IMR-90 (cell line): Measurements from ENCODE around the gene CIB2. TPM values are rescaled to one million over a fixed set of nuclear protein-coding genes. Genes with fewer than 3 reads are reported as not detected.
A peak's percentile ranks its signal among the peaks of the same experiment; 100 is the strongest.

Experiments used
- ATAC-seq: fragments of 200-7000 bp; cut with Tn5 transposase; 2 replicates; pipeline ENCODE4 v1.9.1; 2020; ENCODE audit warnings: low read depth, mild to moderate bottlenecking, moderate library complexity
- BruUV-seq: library from RNA; stranded (reverse); fragments of 400-500 nt; replicated peaks from 2 replicates; lab custom pipeline; 2021; lab: Mats Ljungman, UMichigan
- CTCF ChIA-PET: fragments of 300-600 bp; formaldehyde crosslinking; extraction: SDS; loops from one replicate; lab custom pipeline; 2021; ENCODE audit warnings: antibody characterized with exemption; lab: Yijun Ruan, JAX
- POLR2A ChIA-PET: fragments of 300-600 bp; sonication (Branson Sonifier 250); formaldehyde crosslinking; loops from one replicate; lab custom pipeline; 2022; ENCODE audit warnings: antibody characterized with exemption; ENCODE audit not compliant: unreplicated experiment; lab: Charles Lee
- DNase-seq: peaks from one replicate; pipeline ENCODE4 v3.0.0; 2013
- H2AFZ ChIP-seq: replicated peaks from 2 replicates; pipeline ENCODE3; 2013; ENCODE audit warnings: low read length, mild to moderate bottlenecking; ENCODE audit not compliant: poor library complexity
- H2AK5ac ChIP-seq: 2 replicates; pipeline ENCODE4 v1.6.1; 2013; ENCODE audit warnings: low read depth, low read length, inconsistent platforms
- H2AK9ac ChIP-seq: replicated peaks from 2 replicates; pipeline ENCODE3; 2013; ENCODE audit warnings: mild to moderate bottlenecking, low read depth, low read length, moderate library complexity; ENCODE audit not compliant: poor library complexity
- H2BK120ac ChIP-seq: 2 replicates; pipeline ENCODE4 v1.6.1; 2013; ENCODE audit warnings: low read depth, low read length, inconsistent platforms
- H2BK15ac ChIP-seq: 3 replicates; pipeline ENCODE4 v1.6.1; 2013; ENCODE audit warnings: low read depth, low read length, inconsistent platforms
- H2BK20ac ChIP-seq: 2 replicates; pipeline ENCODE4 v1.6.1; 2013; ENCODE audit warnings: low read depth, mild to moderate bottlenecking, inconsistent platforms, low read length, moderate library complexity
- H2BK5ac ChIP-seq: 2 replicates; pipeline ENCODE4 v1.6.1; 2013; ENCODE audit warnings: mild to moderate bottlenecking, low read depth, low read length, inconsistent platforms; ENCODE audit not compliant: poor library complexity, severe bottlenecking
- H3K14ac ChIP-seq: replicated peaks from 2 replicates; pipeline ENCODE4 v1.6.1; 2013; ENCODE audit warnings: low read depth, low read length, inconsistent platforms
- H3K18ac ChIP-seq: 2 replicates; pipeline ENCODE4 v1.6.1; 2013; ENCODE audit warnings: low read depth, low read length, control low read depth
- H3K23ac ChIP-seq: 2 replicates; pipeline ENCODE4 v1.6.1; 2013; ENCODE audit warnings: low read depth, low read length, inconsistent platforms
- H3K27ac ChIP-seq: 2 replicates; pipeline ENCODE4 v1.5.1; 2013; ENCODE audit warnings: mild to moderate bottlenecking, control low read depth, low read length; ENCODE audit not compliant: insufficient read depth
- H3K27me3 ChIP-seq: 2 replicates; pipeline ENCODE4 v1.6.1; 2013; ENCODE audit warnings: low read length; ENCODE audit not compliant: control insufficient read depth, insufficient read depth
- H3K36me3 ChIP-seq: 2 replicates; pipeline ENCODE4 v1.6.1; 2013; ENCODE audit warnings: low read length, mixed read lengths; ENCODE audit not compliant: control insufficient read depth, insufficient read depth
- H3K4ac ChIP-seq: 2 replicates; pipeline ENCODE4 v1.6.1; 2013; ENCODE audit warnings: low read depth, low read length, inconsistent platforms
- H3K4me1 ChIP-seq: 2 replicates; pipeline ENCODE4 v1.6.1; 2013; ENCODE audit warnings: low read length, mixed read lengths; ENCODE audit not compliant: control insufficient read depth, insufficient read depth
- H3K4me2 ChIP-seq: 2 replicates; pipeline ENCODE4 v1.6.1; 2013; ENCODE audit warnings: low read depth, mild to moderate bottlenecking, control low read depth, low read length, moderate library complexity
- H3K4me3 ChIP-seq: 2 replicates; pipeline ENCODE4 v1.5.1; 2013; ENCODE audit warnings: low read depth, mild to moderate bottlenecking, control low read depth, low read length, moderate library complexity; ENCODE audit not compliant: insufficient read depth
- H3K56ac ChIP-seq: 2 replicates; pipeline ENCODE4 v1.6.1; 2013; ENCODE audit warnings: low read length, inconsistent platforms; ENCODE audit not compliant: insufficient read depth; ENCODE audit errors: extremely low read depth
- H3K79me1 ChIP-seq, 2 experiments: 2 replicates each; pipeline ENCODE4 v1.6.1; 2013; ENCODE audit warnings: low read length in 2 of 2, inconsistent platforms in 1 of 2, low read depth in 1 of 2
- H3K9ac ChIP-seq: 2 replicates; pipeline ENCODE4 v1.6.1; 2013; ENCODE audit warnings: low read depth, low read length, control low read depth
- H3K9me1 ChIP-seq: 2 replicates; pipeline ENCODE4 v1.6.1; 2013; ENCODE audit warnings: low read length, inconsistent platforms; ENCODE audit not compliant: insufficient read depth
- H3K9me3 ChIP-seq: 2 replicates; pipeline ENCODE4 v1.6.1; 2013; ENCODE audit warnings: low read length; ENCODE audit not compliant: control insufficient read depth, insufficient read depth
- H4K20me1 ChIP-seq: 2 replicates; pipeline ENCODE4 v1.6.1; 2013; ENCODE audit warnings: low read length, inconsistent platforms; ENCODE audit not compliant: insufficient read depth
- H4K5ac ChIP-seq: 2 replicates; pipeline ENCODE4 v1.6.1; 2013; ENCODE audit warnings: mild to moderate bottlenecking, low read depth, low read length, control low read depth
- H4K8ac ChIP-seq, 2 experiments: 2 replicates each; pipeline ENCODE4 v1.6.1; 2013; ENCODE audit warnings: low read depth in 2 of 2, low read length in 2 of 2, control low read depth in 1 of 2, inconsistent platforms in 1 of 2
- H4K91ac ChIP-seq: 2 replicates; pipeline ENCODE4 v1.6.1; 2013; ENCODE audit warnings: low read depth, low read length, inconsistent platforms; ENCODE audit not compliant: insufficient read depth
- CHD1 ChIP-seq: IDR thresholded peaks from 2 replicates; pipeline ENCODE4 v1.6.1; 2012; ENCODE audit warnings: low read depth, low read length, improper control_type of control experiment
- CTCF ChIP-seq: conservative IDR thresholded peaks from 2 replicates; pipeline ENCODE4 v1.5.1; 2012; ENCODE audit warnings: mild to moderate bottlenecking, low read depth, low read length, improper control_type of control experiment
- MAZ ChIP-seq: IDR thresholded peaks from 2 replicates; pipeline ENCODE4 v1.6.1; 2012; ENCODE audit warnings: low read depth, mild to moderate bottlenecking, low read length, improper control_type of control experiment, moderate library complexity, borderline replicate concordance
- MXI1 ChIP-seq: IDR thresholded peaks from 2 replicates; pipeline ENCODE4 v1.6.1; 2012; ENCODE audit warnings: low read depth, mild to moderate bottlenecking, low read length, moderate library complexity, borderline replicate concordance
- NFE2L2 ChIP-seq: fragments of 150-350 bp; IDR thresholded peaks from 2 replicates; pipeline ENCODE4 v1.6.1; 2016; ENCODE audit warnings: low read depth, mild to moderate bottlenecking, low read length
- POLR2A ChIP-seq: IDR thresholded peaks from 2 replicates; pipeline ENCODE4 v1.6.1; 2012; ENCODE audit warnings: mild to moderate bottlenecking, low read depth, low read length
- RAD21 ChIP-seq: IDR thresholded peaks from 2 replicates; pipeline ENCODE4 v1.6.1; 2012; ENCODE audit warnings: low read length, improper control_type of control experiment
- SMC3 ChIP-seq: fragments of 150-350 bp; IDR thresholded peaks from 2 replicates; pipeline ENCODE4 v1.6.1; 2016; ENCODE audit warnings: low read depth, mild to moderate bottlenecking, antibody characterized with exemption, low read length, moderate library complexity
- WGBS, 2 experiments: methylation state at CpG; one replicate each; pipeline versions ENCODE4 v1.1.5 to v1.1.7; 2013; ENCODE audit warnings: missing lambda C conversion rate in 2 of 2; ENCODE audit not compliant: insufficient read length in 1 of 2; ENCODE audit errors: extremely low coverage in 2 of 2; 5-methylcytosine and 5-hydroxymethylcytosine counted together
- dilution Hi-C: fragments of 300-500 bp; cut with HindIII; formaldehyde crosslinking; loops from one replicate; pipeline ENCODE4 v1.14.3; 2018; ENCODE audit warnings: low sequenced_read_pairs; ENCODE audit not compliant: unreplicated experiment
- in situ Hi-C: fragments of 300-500 bp; cut with MboI; formaldehyde crosslinking; loops from 3 replicates; pipeline ENCODE4 v1.14.3; 2019; ENCODE audit warnings: low sequenced_read_pairs, inconsistent platforms, mixed read lengths
- intact Hi-C: fragments of 100-400 bp; cut with micrococcal nuclease; formaldehyde crosslinking; loops from 2 replicates; pipeline ENCODE4 v1.10.0; 2022
- polyA plus RNA-seq, 3 experiments: library from polyadenylated mRNA; depleted of rRNA; stranded (reverse); fragments of >200 nt; gene quantifications; 2 replicates each; pipeline ENCODE4 v1.2.3, GENCODE V29; 2012; ENCODE audit warnings: low replicate concordance in 1 of 3
- total RNA-seq: library from RNA; depleted of rRNA; stranded (reverse); fragments of >200 nt; gene quantifications from 2 replicates; pipeline ENCODE4 v1.2.3, GENCODE V29; 2012

CIB2 gene
- total and polyA plus RNA-seq, 2 of the 4 experiments (the other 2 are of a cell fraction): 2.2 to 2.4 TPM

GRCh38 chr15:78108300-78109084 is 22.8 kb downstream of the CIB2 start:
- dilution Hi-C loops: no loop called here
- peaks cover 2% of the 10 kb centered on the region; the same call in 1 of the 2 replicates for H3K4me1 ChIP-seq
- no peak overlapping the region for H4K8ac ChIP-seq
- peaks cover 11% of the 10 kb centered on the region; the same call in 1 of the 2 replicates for H4K20me1 ChIP-seq
- H2AK5ac ChIP-seq: peak overlapping the region; percentile 33; the same call in 1 of the 2 replicates
- H2AK9ac ChIP-seq: peak overlapping the region; percentile 59
- intact Hi-C loops: loop anchor here (1.0 to 2.0 kb wide), 3 partner anchors 104 to 150 kb away; no protein-coding TSS in a partner anchor
- no peaks in the 10 kb centered on the region for H3K9me3 ChIP-seq
- no peak overlapping the region for H3K23ac ChIP-seq
- H3K27ac ChIP-seq: no peak overlapping the region
- no peak overlapping the region for H2BK120ac ChIP-seq
- TF ChIP-seq MAZ: peak; percentile 49
- TF ChIP-seq POLR2A: peak; percentile 46; the same call in 1 of the 2 replicates
- TF ChIP-seq NFE2L2: no peak
- TF ChIP-seq RAD21: peak; percentile 97
- TF ChIP-seq SMC3: peak; percentile 99
- TF ChIP-seq MXI1: peak; percentile 79; the same call in 1 of the 2 replicates
- no peak; the same call in 1 of the 2 replicates for TF ChIP-seq CHD1
- peak; percentile 98 for TF ChIP-seq CTCF
- no peaks in the 10 kb centered on the region for H3K36me3 ChIP-seq
- CTCF ChIA-PET: interaction anchor here (0.6 to 2.3 kb wide), 17 partner anchors 9 to 153 kb away, joined by 3 to 27 read pairs (median 5); partner anchors contain the start of genes CIB2 and SH2D7
- H3K9me1 ChIP-seq: no peaks in the 10 kb centered on the region
- peaks cover 2% of the 10 kb centered on the region; the same call in 1 of the 2 replicates for H3K27me3 ChIP-seq
- no peak overlapping the region for H3K56ac ChIP-seq
- in situ Hi-C loops: loop anchor here (5.0 kb wide), 1 partner anchor 141 kb away; no protein-coding TSS in a partner anchor
- DNase-seq (peak; percentile 83), ATAC-seq (peak; percentile 97)
- no peak overlapping the region for H3K14ac ChIP-seq
- H2BK15ac ChIP-seq: no peak overlapping the region
- 90% methylated on average over 4 of the region's 11 CpGs; no CpG with 5 or more reads in 1 of the 2 experiments for WGBS, 2 experiments
- H3K79me1 ChIP-seq: no peaks in the 10 kb centered on the region
- peak overlapping the region; percentile 77; the same call in 1 of the 2 replicates for H2BK20ac ChIP-seq
- POLR2A ChIA-PET: interaction anchor here (0.5 kb wide), 1 partner anchor 601 kb away, joined by 4 read pairs; no protein-coding TSS in a partner anchor
- H2BK5ac ChIP-seq: no peak overlapping the region
- H3K4me3 ChIP-seq: no peak overlapping the region
- no TSS peak for BruUV-seq
- no peak overlapping the region for H3K4me2 ChIP-seq
- H2AFZ ChIP-seq: peak overlapping the region; percentile 81
- 0 out of 2 replicates have a peak overlapping the region, but pooled peaks have one; percentile 50 for H3K4ac ChIP-seq
- H3K9ac ChIP-seq: no peak overlapping the region
- peak overlapping the region; percentile 1; the same call in 1 of the 2 replicates for H4K91ac ChIP-seq
- H3K18ac ChIP-seq: no peak overlapping the region
- H4K5ac ChIP-seq: no peak overlapping the region
